B cell (primary cell): ENCODE measurements around the gene PROM2. TPM values are rescaled to one million over a fixed set of nuclear protein-coding genes. Genes with fewer than 3 reads are reported as not detected.

ENCODE experiments used
- ATAC-seq: fragments of 200-7000 bp; cut with Tn5 transposase; one replicate; pipeline ENCODE4 v1.10.0; 2021; ENCODE audit warnings: low read depth, mild to moderate bottlenecking, moderate number of reproducible peaks, moderate library complexity
- CTCF ChIA-PET: fragments of 350-600 bp; sonication (Branson Sonifier 250); formaldehyde crosslinking; loops from one replicate; lab custom pipeline; 2021; ENCODE audit warnings: antibody characterized with exemption, inconsistent platforms; lab: Charles Lee
- POLR2A ChIA-PET: fragments of 350-600 bp; sonication (Branson Sonifier 250); formaldehyde crosslinking; loops from one replicate; lab custom pipeline; 2021; ENCODE audit warnings: antibody characterized with exemption; lab: Charles Lee
- DNase-seq: peaks from one replicate; pipeline ENCODE4 v3.0.0; 2013
- H2AFZ ChIP-seq: 2 replicates; pipeline ENCODE4 v1.6.1; 2012; ENCODE audit warnings: mild to moderate bottlenecking, low read depth, low read length; ENCODE audit not compliant: insufficient read depth, poor library complexity, severe bottlenecking
- H3K27ac ChIP-seq, 2 donors: 1 replicate in 1 of 2; 2 replicates in 1 of 2; pipeline ENCODE4 v1.5.1; 2012 to 2013; ENCODE audit warnings: low read length in 2 of 2, mild to moderate bottlenecking in 2 of 2, moderate library complexity in 1 of 2
- H3K27me3 ChIP-seq, 4 experiments: fragments of 200-600 bp in 1 of 4; sonication (generic) in 1 of 4; replicated peaks in 1 of 4; 1 replicate in 2 of 4; 2 replicates in 2 of 4; pipeline versions ENCODE4 v1.6.1 to v1.7.0; 2013 to 2016; ENCODE audit warnings: low read length in 3 of 4, mild to moderate bottlenecking in 2 of 4, mixed read lengths in 1 of 4, moderate library complexity in 1 of 4; ENCODE audit not compliant: insufficient read depth in 4 of 4, control insufficient read depth in 3 of 4; ENCODE audit errors: control extremely low read depth in 1 of 4
- H3K36me3 ChIP-seq, 2 experiments: replicated peaks in 1 of 2; 1 replicate in 1 of 2; 2 replicates in 1 of 2; pipeline versions ENCODE4 v1.6.1 to v1.7.1; 2013; ENCODE audit warnings: low read length in 1 of 2; ENCODE audit not compliant: insufficient read depth in 2 of 2, control insufficient read depth in 1 of 2; ENCODE audit errors: control extremely low read depth in 1 of 2, extremely low read depth in 1 of 2
- H3K4me1 ChIP-seq, 2 donors: fragments of 200-600 bp in 1 of 2; sonication (generic) in 1 of 2; 1 replicate in 1 of 2; 2 replicates in 1 of 2; pipeline versions ENCODE4 v1.5.1 to v1.6.1; 2013 to 2017; ENCODE audit warnings: low read length in 2 of 2; ENCODE audit not compliant: control insufficient read depth in 2 of 2, insufficient read depth in 2 of 2
- H3K4me2 ChIP-seq: replicated peaks from 2 replicates; pipeline ENCODE3; 2012; ENCODE audit warnings: mild to moderate bottlenecking, low read depth, low read length; ENCODE audit not compliant: poor library complexity, severe bottlenecking
- H3K4me3 ChIP-seq, 5 experiments: fragments of 200-600 bp in 1 of 5; sonication (generic) in 1 of 5; 1 replicate in 3 of 5; 2 replicates in 2 of 5; pipeline versions ENCODE4 v1.5.1 to v1.7.0; 2011 to 2016; ENCODE audit warnings: low read length in 4 of 5, mild to moderate bottlenecking in 4 of 5, low read depth in 2 of 5, control low read depth in 1 of 5, moderate library complexity in 1 of 5; ENCODE audit not compliant: insufficient read depth in 1 of 5; ENCODE audit errors: control extremely low read depth in 1 of 5, extremely low read depth in 1 of 5
- H3K79me2 ChIP-seq: fragments of 200-600 bp; sonication (generic); one replicate; pipeline ENCODE4 v1.6.0; 2016; ENCODE audit warnings: low read length; ENCODE audit not compliant: control insufficient read depth, insufficient read depth
- H3K9ac ChIP-seq: fragments of 200-600 bp; sonication (generic); 2 replicates; pipeline ENCODE4 v1.6.1; 2017; ENCODE audit warnings: mild to moderate bottlenecking, low read length, moderate library complexity
- H3K9me3 ChIP-seq, 3 donors: one replicate each; pipeline versions ENCODE4 v1.6.1 to v1.7.1; 2013; ENCODE audit warnings: low read length in 2 of 3; ENCODE audit not compliant: control insufficient read depth in 2 of 3, insufficient read depth in 1 of 3; ENCODE audit errors: control extremely low read depth in 1 of 3
- H4K20me1 ChIP-seq: 2 replicates; pipeline ENCODE4 v1.6.0; 2012; ENCODE audit warnings: mild to moderate bottlenecking, low read length; ENCODE audit not compliant: insufficient read depth, control insufficient read depth, poor library complexity, severe bottlenecking
- H3K27ac Mint-ChIP-seq: one replicate; pipeline ENCODE4 v1.8.0; 2021; ENCODE audit warnings: mixed read lengths
- H3K27me3 Mint-ChIP-seq: one replicate; pipeline ENCODE4 v1.8.0; 2021; ENCODE audit warnings: mixed read lengths
- H3K4me1 Mint-ChIP-seq: one replicate; pipeline ENCODE4 v1.8.0; 2021; ENCODE audit warnings: mixed read lengths
- H3K4me3 Mint-ChIP-seq: one replicate; pipeline ENCODE4 v1.8.0; 2021; ENCODE audit warnings: mixed read lengths
- H3K9me3 Mint-ChIP-seq: one replicate; pipeline ENCODE4 v1.8.0; 2022; ENCODE audit warnings: mixed read lengths; ENCODE audit not compliant: insufficient read depth
- EZH2 ChIP-seq: IDR thresholded peaks from 2 replicates; pipeline ENCODE4 v1.6.1; 2012; ENCODE audit warnings: borderline replicate concordance, low read depth, mild to moderate bottlenecking, moderate library complexity, low read length; ENCODE audit not compliant: insufficient read depth, poor library complexity, severe bottlenecking
- WGBS: methylation state at CpG from one replicate; pipeline ENCODE4 v1.1.5; 2013; ENCODE audit warnings: missing lambda C conversion rate; ENCODE audit not compliant: insufficient coverage; 5-methylcytosine and 5-hydroxymethylcytosine counted together
- intact Hi-C: fragments of 100-400 bp; cut with micrococcal nuclease; formaldehyde crosslinking; loops from one replicate; pipeline ENCODE4 v1.10.0; 2022
- polyA plus RNA-seq: library from polyadenylated mRNA; depleted of rRNA; stranded (reverse); fragments of >200 nt; gene quantifications from 2 replicates; pipeline ENCODE4 v1.2.3, GENCODE V29; 2012
- total RNA-seq, 2 donors: library from RNA; stranded (reverse); fragments of 120-200 nt in 1 of 2; gene quantifications; 1 replicate in 1 of 2; 2 replicates in 1 of 2; pipeline versions ENCODE4 v1.2.3 to v1.2.4, GENCODE V29; 2013 to 2022
- TF ChIP-seq, protein P1 (sequence below): fragments of 200-600 bp; IDR thresholded peaks from one replicate; pipeline ENCODE4 v1.8.0; 2022; ENCODE audit warnings: antibody characterized with exemption, mild to moderate bottlenecking

Gene PROM2
- total and polyA plus RNA-seq, 2 donors (not counting 1 experiment from before 2014, with no cell fraction given): 0.67 to 1.3 TPM

DNA sequence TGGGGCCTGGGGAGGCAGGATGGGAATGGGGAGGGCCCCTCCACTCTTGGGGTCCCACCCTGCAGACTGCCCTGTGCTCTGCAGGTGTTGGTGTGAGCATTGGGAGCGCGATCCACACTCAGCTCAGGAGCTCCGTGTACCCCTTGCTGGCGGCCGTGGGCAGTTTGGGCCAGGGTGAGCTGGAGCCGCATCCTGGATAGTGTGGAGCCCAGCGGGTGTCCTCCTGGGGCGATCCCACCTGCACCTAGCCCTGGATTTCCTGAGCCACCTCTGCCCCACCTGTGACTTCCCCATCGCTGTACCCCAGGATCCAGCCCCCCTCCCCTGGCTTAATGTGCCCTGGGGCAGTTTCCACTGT lies 2.6 kb downstream of the PROM2 start:
- Mint-ChIP-seq H3K27ac (no peak overlapping the region), H3K9me3 (no peaks in the 10 kb centered on the region), H3K4me1 (no peaks in the 10 kb centered on the region), H3K27me3 (no peaks in the 10 kb centered on the region), H3K4me3 (no peak overlapping the region)
- H3K36me3 ChIP-seq: no peaks in the 10 kb centered on the region
- no peak overlapping the region for H3K27ac ChIP-seq
- H3K27me3 ChIP-seq: no peaks in the 10 kb centered on the region
- H3K4me1 ChIP-seq: no peaks in the 10 kb centered on the region
- no peak for TF ChIP-seq EZH2
- TF ChIP-seq, protein P1, sequence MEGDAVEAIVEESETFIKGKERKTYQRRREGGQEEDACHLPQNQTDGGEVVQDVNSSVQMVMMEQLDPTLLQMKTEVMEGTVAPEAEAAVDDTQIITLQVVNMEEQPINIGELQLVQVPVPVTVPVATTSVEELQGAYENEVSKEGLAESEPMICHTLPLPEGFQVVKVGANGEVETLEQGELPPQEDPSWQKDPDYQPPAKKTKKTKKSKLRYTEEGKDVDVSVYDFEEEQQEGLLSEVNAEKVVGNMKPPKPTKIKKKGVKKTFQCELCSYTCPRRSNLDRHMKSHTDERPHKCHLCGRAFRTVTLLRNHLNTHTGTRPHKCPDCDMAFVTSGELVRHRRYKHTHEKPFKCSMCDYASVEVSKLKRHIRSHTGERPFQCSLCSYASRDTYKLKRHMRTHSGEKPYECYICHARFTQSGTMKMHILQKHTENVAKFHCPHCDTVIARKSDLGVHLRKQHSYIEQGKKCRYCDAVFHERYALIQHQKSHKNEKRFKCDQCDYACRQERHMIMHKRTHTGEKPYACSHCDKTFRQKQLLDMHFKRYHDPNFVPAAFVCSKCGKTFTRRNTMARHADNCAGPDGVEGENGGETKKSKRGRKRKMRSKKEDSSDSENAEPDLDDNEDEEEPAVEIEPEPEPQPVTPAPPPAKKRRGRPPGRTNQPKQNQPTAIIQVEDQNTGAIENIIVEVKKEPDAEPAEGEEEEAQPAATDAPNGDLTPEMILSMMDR: no peak
- CTCF ChIA-PET: no interaction called here
- WGBS: 96% methylated on average over 8 of the region's 9 CpGs
- POLR2A ChIA-PET: no interaction called here
- H3K4me3 ChIP-seq: no peak overlapping the region
- no peak overlapping the region for H3K9ac ChIP-seq
- H4K20me1 ChIP-seq: no peaks in the 10 kb centered on the region
- intact Hi-C loops: no loop called here
- DNase-seq (no peak), ATAC-seq (no peak)
- no peak overlapping the region for H2AFZ ChIP-seq
- H3K79me2 ChIP-seq: no peaks in the 10 kb centered on the region
- H3K4me2 ChIP-seq: no peak overlapping the region
- H3K9me3 ChIP-seq: peaks cover 0 to 4% (median 0%) of the 10 kb centered on the region in 3 donors

DNA sequence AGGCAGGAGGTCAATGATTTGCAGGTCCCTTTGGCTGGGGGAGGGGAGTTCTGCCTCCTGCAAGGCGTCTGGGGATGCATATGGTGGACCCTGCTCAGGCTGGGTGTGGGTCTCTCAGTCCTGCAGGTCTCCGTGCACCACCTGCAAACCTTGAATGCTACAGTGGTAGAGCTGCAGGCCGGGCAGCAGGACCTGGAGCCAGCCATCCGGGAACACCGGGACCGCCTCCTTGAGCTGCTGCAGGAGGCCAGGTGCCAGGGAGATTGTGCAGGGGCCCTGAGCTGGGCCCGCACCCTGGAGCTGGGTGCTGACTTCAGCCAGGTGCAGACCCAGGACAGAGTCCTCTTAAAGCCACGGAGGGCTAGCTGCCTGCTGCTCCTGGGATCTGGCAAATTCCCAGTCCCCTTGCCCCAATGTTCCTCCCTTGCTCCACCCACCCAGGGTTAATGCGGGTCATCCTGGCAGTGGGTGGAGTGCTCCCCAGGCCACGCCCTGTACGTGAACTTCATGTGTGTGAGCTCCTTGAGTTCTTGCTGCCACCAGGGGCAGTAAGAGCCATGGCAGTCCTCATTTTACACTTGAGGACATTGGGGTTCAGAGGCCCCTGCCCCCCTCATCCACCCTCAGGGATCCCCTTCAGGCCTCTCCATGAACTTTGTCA lies 3.1 kb downstream of the PROM2 start:
- Histone ChIP-seq H4K20me1 (no peaks in the 10 kb centered on the region), H3K27me3 (no peaks in the 10 kb centered on the region), H3K79me2 (no peaks in the 10 kb centered on the region), H3K27ac (no peak overlapping the region), H3K4me3 (no peak overlapping the region), H2AFZ (no peak overlapping the region), H3K9me3 (peaks cover 0 to 4% (median 0%) of the 10 kb centered on the region in 3 donors), H3K4me2 (no peak overlapping the region), H3K4me1 (no peaks in the 10 kb centered on the region), H3K36me3 (no peaks in the 10 kb centered on the region), H3K9ac (no peak overlapping the region)
- ChIA-PET CTCF (no interaction called here), POLR2A (no interaction called here)
- intact Hi-C loops: no loop called here
- no peak for ATAC-seq
- Mint-ChIP-seq H3K4me1 (no peaks in the 10 kb centered on the region), H3K4me3 (no peak overlapping the region), H3K9me3 (no peaks in the 10 kb centered on the region), H3K27me3 (no peaks in the 10 kb centered on the region), H3K27ac (no peak overlapping the region)
- no peak for TF ChIP-seq EZH2
- TF ChIP-seq, protein P1: no peak
- 95% methylated on average over 11 of the region's 11 CpGs for WGBS
- no peak for DNase-seq
